Activated CD4-positive, alpha-beta T cell treated with anti-CD3 and anti-CD28 coated beads, Interleukin-2, amount 10 ng/mL, durations not matched to agents 7 days and 5 days (primary cell): ENCODE results near the gene FBXO34. TPM values are rescaled to one million over a fixed set of nuclear protein-coding genes. Genes with fewer than 3 reads are reported as not detected.

Experiments used
- CTCF ChIA-PET: fragments of 350-600 bp; sonication (Branson Sonifier 250); formaldehyde crosslinking; loops from one replicate; lab custom pipeline; 2021; ENCODE audit warnings: antibody characterized with exemption; lab: Charles Lee
- POLR2A ChIA-PET: fragments of 350-600 bp; sonication (Branson Sonifier 250); formaldehyde crosslinking; loops from one replicate; lab custom pipeline; 2021; ENCODE audit warnings: antibody characterized with exemption; lab: Charles Lee
- DNase-seq: peaks from one replicate; pipeline ENCODE4 v3.0.0-alpha.2; 2020
- H3K27ac Mint-ChIP-seq: one replicate; pipeline ENCODE4 v1.8.0; 2021; ENCODE audit warnings: mild to moderate bottlenecking, moderate library complexity, mixed read lengths
- H3K27me3 Mint-ChIP-seq: one replicate; pipeline ENCODE4 v1.8.0; 2021; ENCODE audit warnings: mixed read lengths
- H3K36me3 Mint-ChIP-seq: one replicate; pipeline ENCODE4 v1.8.0; 2021; ENCODE audit warnings: low read depth, mixed read lengths
- H3K4me1 Mint-ChIP-seq: one replicate; pipeline ENCODE4 v1.8.0; 2021; ENCODE audit warnings: mixed read lengths
- H3K4me3 Mint-ChIP-seq: one replicate; pipeline ENCODE4 v1.8.0; 2021; ENCODE audit warnings: mild to moderate bottlenecking, moderate library complexity, mixed read lengths
- H3K9me3 Mint-ChIP-seq: one replicate; pipeline ENCODE4 v1.8.0; 2021; ENCODE audit warnings: mixed read lengths
- total RNA-seq, 2 experiments: library from RNA; stranded (reverse); gene quantifications; one replicate each; pipeline ENCODE4 v1.2.3, GENCODE V29; 2021

Gene FBXO34
- total RNA-seq, 2 experiments from 2014 or later: 23.0 to 23.6 TPM

- peaks cover 14% of the 10 kb centered on the region for H3K4me1 Mint-ChIP-seq
- DNase-seq: no peak
- CTCF ChIA-PET: interaction anchor here (0.9 kb wide), 1 partner anchor 11 kb away, joined by 4 read pairs; no protein-coding TSS in a partner anchor
- no peaks in the 10 kb centered on the region for H3K27me3 Mint-ChIP-seq
- POLR2A ChIA-PET: no interaction called here
- no peaks in the 10 kb centered on the region for H3K9me3 Mint-ChIP-seq
- peaks cover 2% of the 10 kb centered on the region for H3K36me3 Mint-ChIP-seq
- no peak overlapping the region for H3K27ac Mint-ChIP-seq
- no peak overlapping the region for H3K4me3 Mint-ChIP-seq
Measured at GRCh38 chr14:55399852-55400251, 128.6 kb downstream of the FBXO34 start.

- H3K9me3 Mint-ChIP-seq: no peaks in the 10 kb centered on the region
- H3K4me3 Mint-ChIP-seq: no peak overlapping the region
- DNase-seq: no peak
- ChIA-PET POLR2A (no interaction called here), CTCF (no interaction called here)
- no peaks in the 10 kb centered on the region for H3K27me3 Mint-ChIP-seq
- peaks cover 11% of the 10 kb centered on the region for H3K4me1 Mint-ChIP-seq
- no peaks in the 10 kb centered on the region for H3K36me3 Mint-ChIP-seq
- H3K27ac Mint-ChIP-seq: no peak overlapping the region
Measured at GRCh38 chr14:55401751-55402150, 130.5 kb downstream of the FBXO34 start.

Other genes with a start within 250 kb of the FBXO34 start
- 10 to 100 TPM; 37.5 to 44.1 TPM for gene WDHD1, start 244.3 kb upstream of the FBXO34 start, total RNA-seq
- 10 to 100 TPM; 29.9 to 30.3 TPM for gene SOCS4, start 244.2 kb upstream of the FBXO34 start, total RNA-seq
- gene MAPK1IP1L, start 219.8 kb upstream of the FBXO34 start, total RNA-seq: 100 to 1,000 TPM in 1 of 2 experiments, 10 to 100 TPM in 1; 94.3 to 118 TPM
- gene LGALS3, start 142.2 kb upstream of the FBXO34 start, total RNA-seq: 10 to 100 TPM; 39.1 to 41.6 TPM
- 100 to 1,000 TPM; 109 to 117 TPM for gene DLGAP5, start 79.8 kb upstream of the FBXO34 start, total RNA-seq
- 1 to 10 TPM; 5.3 to 6.1 TPM for gene ATG14, start 140.4 kb downstream of the FBXO34 start, total RNA-seq
- not detected for gene TBPL2, start 169.2 kb downstream of the FBXO34 start, total RNA-seq